Activated T-cell treated with anti-CD3 and anti-CD28 coated beads, Interleukin-2, amount 50 U/mL, for 4 hours (primary cell): ENCODE measurements around the gene TESMIN. TPM values are rescaled to one million over a fixed set of nuclear protein-coding genes. Genes with fewer than 3 reads are reported as not detected.

Experiments used
- ATAC-seq, 2 donors: fragments of 200-7000 bp; cut with Tn5 transposase; one replicate each; pipeline ENCODE4 v1.10.0; 2021
- DNase-seq: peaks from one replicate; pipeline ENCODE4 v3.0.0-alpha.2; 2020
- H3K27me3 Mint-ChIP-seq: one replicate; pipeline ENCODE4 v1.8.0; 2021; ENCODE audit warnings: low read depth, mixed read lengths
- H3K36me3 Mint-ChIP-seq: one replicate; pipeline ENCODE4 v1.8.0; 2022; ENCODE audit warnings: mixed read lengths; ENCODE audit not compliant: insufficient read depth
- H3K4me1 Mint-ChIP-seq: one replicate; pipeline ENCODE4 v1.8.0; 2021; ENCODE audit warnings: low read depth, mixed read lengths
- H3K4me3 Mint-ChIP-seq: one replicate; pipeline ENCODE4 v1.8.0; 2021; ENCODE audit warnings: mild to moderate bottlenecking, moderate library complexity, mixed read lengths
- H3K9me3 Mint-ChIP-seq: one replicate; pipeline ENCODE4 v1.8.0; 2021; ENCODE audit warnings: mixed read lengths
- total RNA-seq, 3 donors: library from RNA; stranded (reverse); gene quantifications; one replicate each; pipeline ENCODE4 v1.2.1, GENCODE V29; 2021

TESMIN gene
- total RNA-seq, 3 donors from 2014 or later = 0.55 to 0.94 (median 0.65) TPM

DNA sequence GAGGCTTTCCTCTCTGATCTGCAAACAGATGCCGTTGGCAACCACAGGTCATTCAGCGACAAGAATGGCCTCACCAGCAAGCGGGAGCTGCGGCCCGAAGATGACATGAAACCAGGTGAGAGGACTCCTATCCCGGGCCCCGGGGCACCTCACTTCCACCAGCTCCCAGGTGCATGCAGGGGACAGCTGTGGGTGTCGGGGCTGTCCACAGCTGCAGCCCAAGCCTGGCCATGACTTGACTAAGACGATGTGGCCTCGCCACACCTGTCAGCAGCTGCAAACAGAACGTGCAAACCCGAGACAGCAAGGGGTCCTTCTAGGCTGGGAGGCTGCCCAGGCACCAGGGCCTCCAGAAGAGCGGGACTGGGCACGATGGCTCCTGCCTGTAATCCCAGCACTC is 63.3 kb downstream of the TESMIN start:
- no peak for ATAC-seq
- DNase-seq = no peak
- Mint-ChIP-seq H3K4me1 (peaks cover 21% of the 10 kb centered on the region), H3K4me3 (no peak overlapping the region), H3K9me3 (no peaks in the 10 kb centered on the region), H3K27me3 (peaks cover 36% of the 10 kb centered on the region), H3K36me3 (no peaks in the 10 kb centered on the region)

DNA sequence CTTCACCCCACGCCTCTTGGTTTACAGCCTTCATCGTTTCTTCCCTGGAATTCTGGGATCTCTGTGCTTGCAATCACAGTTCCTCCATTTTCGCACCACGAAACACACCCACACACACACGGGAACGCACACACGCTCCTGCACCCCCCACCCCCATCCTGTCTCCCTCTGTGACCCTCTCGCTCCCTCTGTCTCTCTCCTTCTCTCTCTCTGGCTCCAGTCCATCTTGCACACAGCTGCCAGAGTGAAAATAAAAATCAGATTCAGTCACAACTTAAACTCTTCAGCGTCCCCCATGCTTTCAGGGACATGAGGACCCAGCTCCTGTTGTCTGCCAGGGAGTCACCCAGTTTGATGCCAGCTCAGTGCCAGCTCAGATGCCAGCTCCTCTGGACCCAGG is 64.0 kb downstream of the TESMIN start:
- DNase-seq = no peak
- H3K9me3 Mint-ChIP-seq = no peaks in the 10 kb centered on the region
- H3K36me3 Mint-ChIP-seq = no peaks in the 10 kb centered on the region
- no peak for ATAC-seq
- H3K27me3 Mint-ChIP-seq = peaks cover 43% of the 10 kb centered on the region
- H3K4me3 Mint-ChIP-seq = no peak overlapping the region
- H3K4me1 Mint-ChIP-seq = peaks cover 24% of the 10 kb centered on the region

DNA sequence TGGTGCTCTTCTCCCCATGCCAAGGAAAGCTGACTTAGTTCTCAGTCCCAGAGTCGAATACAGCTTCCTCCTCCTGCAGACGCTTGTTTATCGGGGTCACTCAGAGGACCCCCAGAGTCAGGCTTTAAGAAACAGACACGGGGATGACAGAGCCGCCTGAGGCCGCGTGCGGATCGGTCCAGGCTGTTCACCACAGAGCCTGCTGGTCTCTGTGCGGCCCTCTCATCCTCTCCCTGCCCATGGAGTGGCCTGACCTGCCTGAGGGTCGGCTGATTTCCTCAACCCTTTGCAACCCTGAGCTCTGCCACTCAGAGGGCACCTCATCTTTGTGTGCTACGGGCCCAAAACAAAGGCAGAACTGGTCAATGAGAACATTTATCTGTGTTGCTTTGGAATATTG is 64.8 kb downstream of the TESMIN start:
- DNase-seq = no peak
- H3K27me3 Mint-ChIP-seq = peaks cover 47% of the 10 kb centered on the region
- H3K36me3 Mint-ChIP-seq = no peaks in the 10 kb centered on the region
- H3K4me3 Mint-ChIP-seq = no peak overlapping the region
- H3K9me3 Mint-ChIP-seq = no peaks in the 10 kb centered on the region
- peaks cover 23% of the 10 kb centered on the region for H3K4me1 Mint-ChIP-seq
- no peak for ATAC-seq

DNA sequence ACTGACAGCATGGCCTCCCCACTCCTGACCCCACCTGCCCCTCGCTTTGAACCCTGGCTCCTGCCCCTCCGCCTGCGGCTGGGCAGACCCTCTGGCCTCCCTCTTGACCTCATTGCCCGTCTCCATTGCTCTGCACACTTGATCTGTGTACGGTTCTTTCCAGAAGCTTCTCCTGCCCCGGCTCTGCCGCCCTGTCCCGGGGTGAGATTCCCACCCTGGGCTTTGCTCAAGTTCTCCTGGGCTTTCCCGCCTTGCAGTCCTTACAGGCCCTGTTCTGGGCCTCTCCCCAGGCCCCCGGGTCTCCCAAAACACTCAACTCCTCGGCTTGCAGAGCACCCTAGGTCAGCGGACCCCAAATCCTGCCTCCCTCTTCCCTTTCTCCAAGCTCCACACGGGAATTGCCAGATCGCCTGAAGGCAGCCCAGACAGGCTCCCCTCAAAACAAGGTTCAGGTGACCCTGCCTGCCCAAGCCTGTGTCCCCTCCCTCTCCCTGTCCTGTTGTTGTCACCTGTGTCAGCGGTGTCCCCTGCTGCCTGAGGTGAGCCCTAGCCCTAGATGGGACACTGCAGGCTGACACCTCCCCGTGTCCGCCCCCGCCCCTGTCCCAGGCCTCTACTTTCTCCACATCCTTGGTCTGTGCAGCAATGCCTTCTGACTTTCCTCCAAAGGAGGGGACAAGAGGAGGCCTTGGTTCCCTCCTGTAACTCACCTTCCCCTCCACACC is 65.5 kb downstream of the TESMIN start:
- no peak for ATAC-seq
- Mint-ChIP-seq H3K27me3 (peaks cover 45% of the 10 kb centered on the region), H3K4me1 (peaks cover 16% of the 10 kb centered on the region), H3K36me3 (no peaks in the 10 kb centered on the region), H3K4me3 (peak overlapping the region; percentile 4), H3K9me3 (no peaks in the 10 kb centered on the region)
- DNase-seq = no peak

DNA sequence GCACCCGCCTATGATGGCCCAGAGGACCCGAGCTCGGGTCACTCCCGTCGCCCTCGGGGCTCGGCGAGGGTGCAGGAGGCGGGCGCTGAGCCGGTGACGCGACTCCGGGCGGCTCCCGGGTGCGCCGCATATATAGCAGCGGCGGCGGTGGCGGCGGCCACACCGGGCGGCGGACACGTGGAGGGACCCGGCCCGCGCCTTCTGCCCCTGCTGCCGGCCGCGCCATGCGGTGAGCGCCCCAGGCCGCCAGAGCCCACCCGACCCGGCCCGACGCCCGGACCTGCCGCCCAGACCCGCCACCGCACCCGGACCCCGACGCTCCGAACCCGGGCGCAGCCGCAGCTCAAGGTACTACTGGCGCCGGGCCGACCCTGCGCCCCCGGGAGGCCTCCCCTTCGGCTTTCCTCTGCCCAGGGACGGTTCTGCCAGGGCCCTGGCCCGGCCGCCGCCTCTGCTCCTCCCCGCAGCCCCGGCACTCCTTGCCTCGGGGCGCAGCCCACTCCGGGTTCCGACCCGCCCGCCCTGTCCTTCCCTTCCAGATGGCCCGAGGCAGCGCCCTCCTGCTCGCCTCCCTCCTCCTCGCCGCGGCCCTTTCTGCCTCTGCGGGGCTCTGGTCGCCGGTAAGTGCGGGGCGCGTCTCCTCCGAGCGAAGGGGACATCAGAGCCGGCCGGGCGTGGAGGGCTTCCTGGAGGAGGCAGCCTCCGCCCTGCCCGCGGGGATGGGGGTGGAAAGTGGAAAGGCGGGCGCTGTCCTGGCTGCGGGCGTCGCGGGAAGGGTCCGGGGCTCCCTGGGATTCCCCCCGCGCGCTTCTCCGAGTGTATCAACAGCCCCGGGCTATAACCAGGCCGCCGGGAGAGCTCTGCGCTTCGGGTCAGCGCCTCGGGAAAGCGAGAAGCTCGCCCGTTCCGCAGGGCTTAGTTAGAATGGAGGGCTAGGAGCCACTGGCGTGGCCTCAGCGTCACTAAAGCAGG is 66.6 kb downstream of the TESMIN start, which contains the start of gene GAL:
TSS of gene GAL (plus strand) at position 160 of the 972 bp plus-strand sequence. CDS start at position 540, 380 bp downstream.
- DNase-seq (no peak), ATAC-seq (peak; percentile 80 to 83)
- Mint-ChIP-seq H3K36me3 (no peaks in the 10 kb centered on the region), H3K27me3 (peaks cover 46% of the 10 kb centered on the region), H3K4me3 (no peak within 1 kb of the TSS), H3K4me1 (peaks cover 5% of the 10 kb centered on the region), H3K9me3 (no peaks in the 10 kb centered on the region)

DNA sequence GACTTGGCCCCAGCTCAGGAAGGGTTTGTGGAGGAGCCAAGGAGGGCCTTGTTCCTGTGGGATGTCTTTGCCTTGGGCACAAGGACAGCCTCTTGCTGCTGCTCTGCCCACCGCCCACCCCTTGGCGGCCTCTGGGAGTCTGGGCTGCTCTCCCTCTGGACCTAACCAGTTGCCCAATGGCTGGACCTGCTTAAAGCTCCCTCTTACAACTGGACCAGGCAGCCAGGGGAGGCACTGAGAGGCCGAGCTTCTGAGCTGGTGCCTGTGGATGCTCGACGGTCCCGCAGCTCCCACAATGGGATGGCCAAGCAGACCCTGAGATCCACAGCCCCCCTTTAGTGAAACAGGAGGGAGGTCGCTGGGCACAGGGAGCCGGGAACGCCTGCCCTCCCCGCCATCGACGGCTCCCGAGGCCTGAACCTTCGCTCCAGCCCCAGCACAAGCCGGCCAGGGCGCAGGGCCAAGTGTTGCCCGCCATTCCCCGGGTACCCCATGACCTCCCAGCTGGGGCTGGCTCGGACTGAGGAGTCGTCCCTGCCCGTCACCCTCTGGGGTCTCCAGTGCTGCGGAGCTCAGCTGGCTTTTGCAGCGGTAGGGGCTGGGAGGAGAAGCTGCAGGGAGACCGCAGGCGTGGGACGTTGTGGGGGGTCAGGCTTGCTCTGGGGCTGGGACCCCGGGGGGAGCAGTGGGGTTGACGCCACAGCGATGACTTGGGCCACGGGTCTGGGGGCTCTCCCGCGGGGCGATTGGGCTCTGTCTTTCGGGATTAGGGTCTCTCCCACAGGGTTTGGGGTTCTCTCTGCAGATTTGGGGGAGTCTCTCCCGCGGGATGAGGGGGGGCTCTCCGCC is 67.6 kb downstream of the TESMIN start:
- Mint-ChIP-seq H3K27me3 (peaks cover 49% of the 10 kb centered on the region), H3K4me1 (peaks cover 3% of the 10 kb centered on the region), H3K36me3 (no peaks in the 10 kb centered on the region), H3K4me3 (no peak overlapping the region), H3K9me3 (no peaks in the 10 kb centered on the region)
- ATAC-seq (no peak), DNase-seq (no peak)

DNA sequence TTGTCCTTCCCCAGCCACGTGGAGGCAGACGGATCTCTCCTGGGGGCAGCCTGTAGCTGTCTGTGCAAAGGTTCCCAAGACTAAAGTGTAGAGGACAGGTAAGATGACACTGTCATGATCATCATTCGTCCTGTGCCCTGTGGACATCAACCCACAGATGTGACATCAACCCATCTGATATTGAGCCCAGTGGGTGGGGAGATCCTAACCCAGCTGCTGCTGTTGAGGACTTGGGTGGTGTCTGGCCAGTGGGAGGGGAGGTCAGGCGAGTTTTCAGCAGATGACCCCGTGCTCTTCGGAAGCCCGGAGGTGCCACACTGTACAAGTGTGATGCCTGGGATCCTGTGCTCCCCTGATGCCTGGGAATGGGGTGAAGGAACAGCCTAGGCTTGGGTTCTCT is 68.2 kb downstream of the TESMIN start:
- Mint-ChIP-seq H3K27me3 (peaks cover 49% of the 10 kb centered on the region), H3K4me1 (peaks cover 3% of the 10 kb centered on the region), H3K4me3 (no peak overlapping the region), H3K36me3 (no peaks in the 10 kb centered on the region), H3K9me3 (no peaks in the 10 kb centered on the region)
- DNase-seq (no peak), ATAC-seq (no peak)

DNA sequence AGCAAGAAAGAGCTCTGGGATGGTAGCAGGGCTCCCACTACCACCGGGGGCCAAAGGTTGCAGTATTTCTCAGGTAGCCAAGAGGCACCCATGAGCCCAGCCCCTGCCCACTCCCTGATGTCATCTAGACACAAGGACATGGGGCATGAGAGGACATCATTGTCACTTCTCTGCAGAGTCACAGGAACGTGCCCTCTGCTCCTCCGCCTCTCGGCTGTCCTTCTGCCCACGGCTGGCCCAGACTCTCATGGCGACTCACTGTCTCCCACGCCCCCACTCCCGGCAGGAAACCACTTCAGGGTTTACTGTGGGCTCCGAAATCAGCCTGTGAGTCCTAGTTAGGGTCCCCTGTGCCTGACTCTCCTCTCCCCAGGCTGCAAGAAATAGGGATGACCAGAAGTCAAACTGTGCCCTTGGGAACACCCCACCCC is 68.8 kb downstream of the TESMIN start:
- peaks cover 48% of the 10 kb centered on the region for H3K27me3 Mint-ChIP-seq
- H3K9me3 Mint-ChIP-seq = no peaks in the 10 kb centered on the region
- ATAC-seq (no peak), DNase-seq (no peak)
- H3K36me3 Mint-ChIP-seq = no peaks in the 10 kb centered on the region
- peaks cover 3% of the 10 kb centered on the region for H3K4me1 Mint-ChIP-seq
- no peak overlapping the region for H3K4me3 Mint-ChIP-seq

DNA sequence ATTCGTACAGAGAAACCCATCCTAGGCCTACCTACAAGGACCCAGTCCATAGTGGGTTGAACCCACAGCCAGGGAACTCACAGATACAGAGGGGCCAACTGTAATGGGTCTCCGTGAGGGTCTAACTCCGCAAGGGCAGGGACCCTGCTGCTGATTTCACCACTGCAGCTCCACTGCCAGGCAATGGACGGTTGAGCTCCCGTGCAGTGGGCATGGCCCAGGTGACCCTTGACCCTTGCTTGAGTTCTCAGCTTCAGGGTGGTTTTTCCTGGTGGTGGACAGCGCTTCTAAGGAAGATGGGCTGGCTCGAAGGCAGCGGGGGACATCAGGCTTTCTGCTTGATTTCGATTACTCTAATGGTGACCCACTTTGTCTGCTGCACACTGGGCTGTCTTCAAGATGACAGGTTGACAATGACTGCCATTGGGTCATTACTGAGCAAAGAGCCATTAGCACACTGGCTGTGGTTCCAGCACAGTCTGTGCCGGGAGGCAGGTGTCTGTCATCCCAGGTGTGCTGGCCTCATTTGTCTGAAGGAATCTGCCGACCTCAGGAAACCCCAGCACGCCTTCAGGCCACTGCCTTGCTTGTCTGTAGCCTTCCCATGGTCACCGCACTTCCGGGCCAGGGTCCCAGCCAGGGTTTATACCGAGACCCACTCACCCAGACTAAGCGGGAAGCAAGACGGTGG is 70.6 kb downstream of the TESMIN start:
- Mint-ChIP-seq H3K27me3 (peaks cover 33% of the 10 kb centered on the region), H3K4me1 (peaks cover 3% of the 10 kb centered on the region), H3K36me3 (no peaks in the 10 kb centered on the region), H3K9me3 (no peaks in the 10 kb centered on the region), H3K4me3 (no peak overlapping the region)
- no peak for ATAC-seq
- DNase-seq = no peak

DNA sequence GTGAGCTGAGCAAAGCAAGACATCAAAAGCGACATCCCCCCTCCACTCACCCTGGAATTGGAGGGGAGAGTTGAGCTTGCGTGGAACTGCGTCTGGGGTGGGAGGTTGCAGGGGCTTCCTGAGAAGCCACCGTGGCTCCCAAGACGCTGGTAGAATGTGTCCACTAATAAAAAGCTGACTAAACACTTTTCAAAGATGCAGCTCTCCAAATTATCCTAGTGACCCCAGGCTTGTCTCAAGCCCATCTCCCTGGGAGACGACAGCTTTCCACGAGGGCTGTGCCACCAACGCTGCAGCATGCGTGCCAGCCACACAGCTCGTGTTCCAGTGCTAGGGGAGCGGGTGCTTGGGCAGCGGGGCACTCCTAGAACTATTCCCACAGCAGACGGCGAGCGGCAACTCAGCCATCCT is 73.3 kb downstream of the TESMIN start:
- Mint-ChIP-seq H3K4me3 (no peak overlapping the region), H3K4me1 (peaks cover 3% of the 10 kb centered on the region), H3K9me3 (no peaks in the 10 kb centered on the region), H3K27me3 (peaks cover 17% of the 10 kb centered on the region), H3K36me3 (no peaks in the 10 kb centered on the region)
- ATAC-seq (no peak), DNase-seq (no peak)

DNA sequence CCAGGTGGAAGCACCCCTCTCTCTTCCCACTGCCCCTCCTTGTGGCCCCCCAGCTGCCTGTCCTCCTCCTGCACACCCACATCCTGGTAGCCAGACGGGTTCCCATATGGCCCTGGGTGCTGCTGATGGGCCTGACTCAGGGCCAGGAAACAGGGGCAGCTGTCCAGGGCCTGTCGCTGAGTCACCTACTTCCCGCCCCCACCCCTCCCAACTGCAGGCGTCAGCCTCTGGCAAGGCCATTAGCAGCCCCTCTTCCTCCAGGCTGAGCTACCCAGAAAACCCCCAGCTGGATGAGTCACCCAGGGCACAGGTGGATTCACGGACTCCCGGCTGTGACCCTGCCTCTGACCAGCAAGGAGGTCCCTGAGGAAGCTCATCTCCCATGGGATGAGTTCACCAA is 73.9 kb downstream of the TESMIN start:
- no peaks in the 10 kb centered on the region for H3K36me3 Mint-ChIP-seq
- no peaks in the 10 kb centered on the region for H3K4me1 Mint-ChIP-seq
- no peak overlapping the region for H3K4me3 Mint-ChIP-seq
- peaks cover 11% of the 10 kb centered on the region for H3K27me3 Mint-ChIP-seq
- ATAC-seq (no peak), DNase-seq (no peak)
- H3K9me3 Mint-ChIP-seq = no peaks in the 10 kb centered on the region

DNA sequence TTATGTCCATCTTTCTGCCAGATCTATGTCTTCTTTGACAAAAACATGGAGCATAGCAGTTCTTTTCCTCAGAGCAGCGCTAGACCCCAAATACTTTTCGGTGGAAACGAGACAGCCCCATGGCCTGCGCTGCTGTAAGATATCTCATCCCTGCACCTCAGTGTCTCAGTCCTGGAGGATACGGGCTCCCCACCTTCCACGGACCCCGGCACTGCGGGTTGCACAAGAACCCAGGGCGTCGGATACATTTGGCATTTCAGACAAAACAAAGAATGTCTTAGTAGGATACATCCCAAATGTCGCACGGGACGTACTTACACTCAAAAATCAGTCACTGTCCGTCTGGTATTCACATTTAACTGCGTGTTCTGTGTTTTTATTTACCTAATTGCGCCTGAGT is 76.9 kb downstream of the TESMIN start:
- H3K4me3 Mint-ChIP-seq = no peak overlapping the region
- DNase-seq (no peak), ATAC-seq (no peak)
- no peaks in the 10 kb centered on the region for H3K4me1 Mint-ChIP-seq
- H3K36me3 Mint-ChIP-seq = no peaks in the 10 kb centered on the region
- H3K27me3 Mint-ChIP-seq = peaks cover 2% of the 10 kb centered on the region
- H3K9me3 Mint-ChIP-seq = no peaks in the 10 kb centered on the region

DNA sequence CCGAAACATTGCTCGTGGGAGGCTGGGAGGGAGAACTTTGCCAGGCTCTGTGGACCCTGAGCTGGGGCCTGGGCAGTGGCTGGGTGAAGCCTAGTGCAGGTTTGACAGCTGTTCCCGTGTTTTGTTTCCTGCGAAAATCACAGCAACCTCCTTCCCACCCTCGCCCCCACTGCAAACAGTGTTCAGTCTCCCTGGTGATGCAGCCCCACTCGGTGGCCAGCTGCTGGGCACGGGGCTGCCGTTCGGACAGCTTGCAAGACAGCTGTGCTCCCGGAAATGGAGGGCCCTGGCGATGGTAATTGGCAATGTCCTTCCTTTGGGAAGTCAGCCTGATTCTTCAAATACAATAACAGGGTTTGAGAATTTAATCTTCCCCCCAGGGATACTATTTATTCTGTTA is 77.3 kb downstream of the TESMIN start:
- no peaks in the 10 kb centered on the region for H3K4me1 Mint-ChIP-seq
- DNase-seq (no peak), ATAC-seq (no peak)
- no peaks in the 10 kb centered on the region for H3K36me3 Mint-ChIP-seq
- no peak overlapping the region for H3K4me3 Mint-ChIP-seq
- peaks cover 2% of the 10 kb centered on the region for H3K27me3 Mint-ChIP-seq
- no peaks in the 10 kb centered on the region for H3K9me3 Mint-ChIP-seq
